GM06990 (cell line): ENCODE data around the gene NDNF.

ENCODE experiments used
- DNase-seq: peaks from one replicate; pipeline ENCODE4 v3.0.0-alpha.2; 2011; ENCODE audit not compliant: insufficient read length; ENCODE audit errors: extremely low read depth
- H3K27me3 ChIP-seq: replicated peaks from 2 replicates; pipeline ENCODE4 v1.6.0; 2011; ENCODE audit warnings: low read length; ENCODE audit not compliant: control insufficient read depth, insufficient read depth
- H3K36me3 ChIP-seq: 2 replicates; pipeline ENCODE4 v1.5.1; 2011; ENCODE audit warnings: low read length; ENCODE audit not compliant: control insufficient read depth, insufficient read depth
- H3K4me3 ChIP-seq: replicated peaks from 2 replicates; pipeline ENCODE4 v1.5.1; 2011; ENCODE audit warnings: low read depth, mild to moderate bottlenecking, control low read depth, low read length
- TF ChIP-seq, protein P1 (sequence below): IDR thresholded peaks from 2 replicates; pipeline ENCODE4 v1.5.1; 2011; ENCODE audit warnings: low read length, control low read depth, mild to moderate bottlenecking, inconsistent platforms; ENCODE audit not compliant: insufficient read depth, poor library complexity, severe bottlenecking

NDNF gene

DNA sequence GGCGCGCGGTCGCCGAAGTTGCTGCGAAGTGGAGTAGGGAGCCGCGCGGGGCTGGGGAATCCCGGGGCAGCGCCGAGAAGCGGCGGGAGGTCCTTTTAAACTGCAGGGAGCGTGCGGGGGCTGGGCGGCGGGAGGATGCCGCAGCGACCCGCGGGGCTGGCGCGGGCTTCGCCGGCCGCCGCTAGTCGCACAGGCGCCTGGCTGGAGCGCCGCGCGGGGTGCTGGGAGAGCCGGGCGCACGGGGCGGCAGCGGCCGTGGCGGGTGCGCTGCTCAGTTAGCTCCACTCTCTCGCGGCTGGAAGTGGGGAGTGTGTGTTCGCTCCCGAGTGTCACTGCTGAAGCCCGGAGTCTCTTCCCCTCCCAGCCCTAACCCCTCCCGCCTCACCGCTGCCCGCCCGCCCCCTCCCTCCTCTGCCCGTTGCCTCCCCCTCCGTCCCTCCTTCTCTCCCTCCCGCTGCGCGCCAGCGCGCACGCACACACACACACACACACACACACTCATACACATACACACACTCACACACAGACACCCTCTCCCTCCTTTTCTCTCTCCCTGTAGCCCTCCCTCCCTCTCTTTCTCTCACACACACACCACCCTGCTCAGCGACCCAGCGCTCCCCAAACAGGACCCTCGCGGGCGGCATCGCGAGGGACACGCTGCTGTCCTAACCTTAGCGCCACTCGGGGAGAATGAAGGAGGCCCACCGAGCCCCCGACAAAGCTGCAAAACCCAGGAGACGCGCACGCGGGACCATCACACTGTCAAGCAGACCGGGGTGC lies at the start of gene NDNF:
Gene NDNF, minus strand, starts transcription at position 312 of the 780 bp plus-strand sequence. CDS start 26,698 bp downstream, outside the sequence.
- Histone ChIP-seq H3K4me3 (peak within 1 kb of the TSS; percentile 27), H3K27me3 (peaks cover 4% of the 10 kb centered on the region), H3K36me3 (no peaks in the 10 kb centered on the region)
- TF ChIP-seq, protein P1, sequence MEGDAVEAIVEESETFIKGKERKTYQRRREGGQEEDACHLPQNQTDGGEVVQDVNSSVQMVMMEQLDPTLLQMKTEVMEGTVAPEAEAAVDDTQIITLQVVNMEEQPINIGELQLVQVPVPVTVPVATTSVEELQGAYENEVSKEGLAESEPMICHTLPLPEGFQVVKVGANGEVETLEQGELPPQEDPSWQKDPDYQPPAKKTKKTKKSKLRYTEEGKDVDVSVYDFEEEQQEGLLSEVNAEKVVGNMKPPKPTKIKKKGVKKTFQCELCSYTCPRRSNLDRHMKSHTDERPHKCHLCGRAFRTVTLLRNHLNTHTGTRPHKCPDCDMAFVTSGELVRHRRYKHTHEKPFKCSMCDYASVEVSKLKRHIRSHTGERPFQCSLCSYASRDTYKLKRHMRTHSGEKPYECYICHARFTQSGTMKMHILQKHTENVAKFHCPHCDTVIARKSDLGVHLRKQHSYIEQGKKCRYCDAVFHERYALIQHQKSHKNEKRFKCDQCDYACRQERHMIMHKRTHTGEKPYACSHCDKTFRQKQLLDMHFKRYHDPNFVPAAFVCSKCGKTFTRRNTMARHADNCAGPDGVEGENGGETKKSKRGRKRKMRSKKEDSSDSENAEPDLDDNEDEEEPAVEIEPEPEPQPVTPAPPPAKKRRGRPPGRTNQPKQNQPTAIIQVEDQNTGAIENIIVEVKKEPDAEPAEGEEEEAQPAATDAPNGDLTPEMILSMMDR = no peak
- DNase-seq = peak; percentile 12

- Histone ChIP-seq H3K36me3 (no peaks in the 10 kb centered on the region), H3K4me3 (no peak overlapping the region), H3K27me3 (no peaks in the 10 kb centered on the region)
- no peak for DNase-seq
- TF ChIP-seq, protein P1 = no peak
Observed at GRCh38 chr4:121119715-121120114, 47.4 kb upstream of the NDNF start.

GRCh38 chr4:121118344-121118743 lies 46.0 kb upstream of the NDNF start:
- Histone ChIP-seq H3K27me3 (no peaks in the 10 kb centered on the region), H3K4me3 (no peak overlapping the region), H3K36me3 (no peaks in the 10 kb centered on the region)
- DNase-seq = no peak
- TF ChIP-seq, protein P1 = no peak

- TF ChIP-seq, protein P1 = no peak
- DNase-seq = no peak
- no peaks in the 10 kb centered on the region for H3K36me3 ChIP-seq
- no peaks in the 10 kb centered on the region for H3K27me3 ChIP-seq
- H3K4me3 ChIP-seq = no peak overlapping the region
Observed at GRCh38 chr4:121114756-121115155, 42.4 kb upstream of the NDNF start.

GRCh38 chr4:121112530-121112929 lies 40.2 kb upstream of the NDNF start:
- Histone ChIP-seq H3K27me3 (peaks cover 2% of the 10 kb centered on the region; the same call in 1 of the 2 replicates), H3K4me3 (no peak overlapping the region), H3K36me3 (no peaks in the 10 kb centered on the region)
- DNase-seq = no peak
- TF ChIP-seq, protein P1 = no peak
